Esophagus muscularis mucosa (tissue), 2 donors: Measurements from ENCODE around the gene RAD9A.

Source experiments
- POLR2A ChIP-seq: fragments of 450-650 bp; IDR thresholded peaks from one replicate; pipeline ENCODE4 v1.6.1; 2017; ENCODE audit warnings: antibody characterized with exemption, moderate library complexity, mild to moderate bottlenecking, low read depth
- POLR2AphosphoS5 ChIP-seq, 2 donors: sonication (generic); formaldehyde crosslinking; IDR thresholded peaks; one replicate each; pipeline ENCODE4 v1.6.1; 2017; ENCODE audit warnings: antibody characterized with exemption in 2 of 2

GRCh38 chr11:67371911-67372320 is 19.9 kb upstream of the RAD9A start:
- no peak for TF ChIP-seq POLR2AphosphoS5 (IDR thresholded peaks at IDR 0.05)
- no peak for TF ChIP-seq POLR2A
